Medulla oblongata (tissue), 1 donor: ENCODE results near the gene AGK.
"Not testable (repeated sequence)": the region's sequence is repeated elsewhere in the genome, so short reads cannot be mapped to it uniquely, and the experiment has no call there.

Source experiments
- DNase-seq: peaks from one replicate; pipeline ENCODE4 v3.0.0-alpha.2; 2015; ENCODE audit errors: extremely low spot score

AGK gene

GRCh38 chr7:141551782-141552181, 572 bp downstream of the AGK start:
- DNase-seq: peak; percentile 20

- DNase-seq: no peak
These were observed 6.2 kb downstream of the AGK start for GRCh38 chr7:141557360-141557759.

GRCh38 chr7:141557831-141558531, 6.8 kb downstream of the AGK start:
- not testable (repeated sequence) for DNase-seq

GRCh38 chr7:141558544-141559183, 7.5 kb downstream of the AGK start:
- DNase-seq: no peak

GRCh38 chr7:141559961-141560360, 8.8 kb downstream of the AGK start:
- DNase-seq: no peak

- DNase-seq: no peak
These were observed 10.8 kb downstream of the AGK start for GRCh38 chr7:141562036-141562435.

GRCh38 chr7:141562543-141562942, 11.3 kb downstream of the AGK start:
- DNase-seq: no peak

- no peak for DNase-seq
These were observed 11.8 kb downstream of the AGK start for GRCh38 chr7:141562972-141563371.

GRCh38 chr7:141563956-141564623, 12.9 kb downstream of the AGK start:
- DNase-seq: no peak

- no peak for DNase-seq
These were observed 16.2 kb downstream of the AGK start for GRCh38 chr7:141567432-141567831.

GRCh38 chr7:141568227-141568626, 17.0 kb downstream of the AGK start:
- DNase-seq: peak; percentile 46

GRCh38 chr7:141571059-141571458, 19.8 kb downstream of the AGK start:
- no peak for DNase-seq

- no peak for DNase-seq
These were observed 21.0 kb downstream of the AGK start for GRCh38 chr7:141572175-141572574.

GRCh38 chr7:141573511-141573910, 22.3 kb downstream of the AGK start:
- DNase-seq: no peak

- DNase-seq: no peak
These were observed 24.0 kb downstream of the AGK start for GRCh38 chr7:141575164-141575563.

GRCh38 chr7:141575654-141576448, 24.6 kb downstream of the AGK start:
- no peak for DNase-seq

- no peak for DNase-seq
These were observed 26.0 kb downstream of the AGK start for GRCh38 chr7:141577043-141577839.

- DNase-seq: not testable (repeated sequence)
These were observed 28.7 kb downstream of the AGK start for GRCh38 chr7:141579953-141580352.

GRCh38 chr7:141582063-141582462, 30.9 kb downstream of the AGK start:
- DNase-seq: not testable (repeated sequence)

- DNase-seq: no peak
These were observed 33.7 kb downstream of the AGK start for GRCh38 chr7:141584935-141585334.
